ENCODE data around the gene TTLL7. TPM values are rescaled to one million over a fixed set of nuclear protein-coding genes. Genes with fewer than 3 reads are reported as not detected.
A peak's percentile ranks its signal among the peaks of the same experiment; 100 is the strongest.

TTLL7 gene
- total RNA-seq, 2 donors from 2014 or later: 25.7 to 29.0 TPM

DNA sequence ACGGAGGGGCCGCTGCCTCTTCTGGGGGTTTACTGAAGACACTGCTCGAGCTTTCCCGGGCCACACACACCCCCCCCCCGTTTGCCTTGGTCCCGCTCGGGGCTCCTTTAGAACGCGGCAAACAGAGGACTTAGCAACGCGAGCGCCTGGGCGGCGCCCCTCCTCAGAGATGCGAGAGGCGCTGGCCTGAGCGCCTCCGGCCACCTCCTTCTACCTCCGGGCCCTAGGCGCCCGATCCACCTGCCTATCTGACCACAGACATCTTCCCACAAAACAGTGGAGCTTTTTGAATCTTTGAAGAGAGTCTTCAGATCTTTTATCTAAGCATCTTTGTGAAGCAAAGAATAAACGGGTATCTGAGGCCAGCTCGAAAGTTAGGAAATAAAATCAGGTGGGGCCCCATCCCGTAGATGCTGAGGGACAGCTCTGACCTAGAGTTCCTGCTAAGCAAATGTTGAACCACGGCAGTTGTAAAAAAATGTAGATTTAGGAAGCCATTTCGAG, 436 bp upstream of the TTLL7 start:
- intact Hi-C loops (cut with DNase I): no loop called here
- WGBS, 2 donors: 0 to 1% methylated on average over 24 to 26 of the region's 26 CpGs
- DNase-seq (peak; percentile 78 to 87 (median 80)), ATAC-seq (peak; percentile 90)
- Histone ChIP-seq H3K27ac (peak overlapping the region; percentile 82 to 90 (median 84)), H3K4me3 (peak overlapping the region; percentile 78 to 96), H3K36me3 (replicated peaks in 1 of 2; ENCODE audit: insufficient read depth in 1 of 2, low read depth in 2 of 2) (no peaks in the 10 kb centered on the region), H3K27me3 (no peaks in the 10 kb centered on the region), H3K9me3 (no peaks in the 10 kb centered on the region), H3K4me1 (peaks cover 15% of the 10 kb centered on the region)
- TF ChIP-seq, protein P1, sequence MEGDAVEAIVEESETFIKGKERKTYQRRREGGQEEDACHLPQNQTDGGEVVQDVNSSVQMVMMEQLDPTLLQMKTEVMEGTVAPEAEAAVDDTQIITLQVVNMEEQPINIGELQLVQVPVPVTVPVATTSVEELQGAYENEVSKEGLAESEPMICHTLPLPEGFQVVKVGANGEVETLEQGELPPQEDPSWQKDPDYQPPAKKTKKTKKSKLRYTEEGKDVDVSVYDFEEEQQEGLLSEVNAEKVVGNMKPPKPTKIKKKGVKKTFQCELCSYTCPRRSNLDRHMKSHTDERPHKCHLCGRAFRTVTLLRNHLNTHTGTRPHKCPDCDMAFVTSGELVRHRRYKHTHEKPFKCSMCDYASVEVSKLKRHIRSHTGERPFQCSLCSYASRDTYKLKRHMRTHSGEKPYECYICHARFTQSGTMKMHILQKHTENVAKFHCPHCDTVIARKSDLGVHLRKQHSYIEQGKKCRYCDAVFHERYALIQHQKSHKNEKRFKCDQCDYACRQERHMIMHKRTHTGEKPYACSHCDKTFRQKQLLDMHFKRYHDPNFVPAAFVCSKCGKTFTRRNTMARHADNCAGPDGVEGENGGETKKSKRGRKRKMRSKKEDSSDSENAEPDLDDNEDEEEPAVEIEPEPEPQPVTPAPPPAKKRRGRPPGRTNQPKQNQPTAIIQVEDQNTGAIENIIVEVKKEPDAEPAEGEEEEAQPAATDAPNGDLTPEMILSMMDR (IDR thresholded peaks at IDR 0.05): no peak
- TF ChIP-seq POLR2A (IDR thresholded peaks at IDR 0.05): peak in 1 of 3 donors; percentile 5

DNA sequence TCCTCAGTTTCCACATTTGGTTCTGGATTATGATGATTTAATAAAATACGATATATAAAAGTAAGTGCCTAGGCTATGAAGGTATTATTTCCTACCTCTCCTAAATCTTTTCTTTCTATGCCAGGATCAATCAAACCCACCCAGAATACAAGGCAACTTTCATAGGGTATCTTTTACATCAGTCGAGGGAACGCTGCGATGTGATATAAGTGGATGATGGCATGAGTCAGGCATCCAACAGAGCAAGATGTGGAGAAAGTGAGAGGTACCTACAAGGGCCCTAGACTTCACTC, 781 bp downstream of the TTLL7 start:
- Histone ChIP-seq H3K4me3 (peak overlapping the region; percentile 78 to 96), H3K9me3 (no peaks in the 10 kb centered on the region), H3K4me1 (peaks cover 24% of the 10 kb centered on the region), H3K27me3 (no peaks in the 10 kb centered on the region), H3K36me3 (replicated peaks in 1 of 2; ENCODE audit: insufficient read depth in 1 of 2, low read depth in 2 of 2) (no peaks in the 10 kb centered on the region), H3K27ac (peak overlapping the region in 1 of 4 donors; percentile 84)
- TF ChIP-seq, protein P1 (IDR thresholded peaks at IDR 0.05): no peak
- TF ChIP-seq POLR2A (IDR thresholded peaks at IDR 0.05): no peak
- DNase-seq (no peak), ATAC-seq (no peak)
- intact Hi-C loops (cut with DNase I): no loop called here
- 19 to 38% methylated on average over 4 of the region's 4 CpGs for WGBS, 2 donors

DNA sequence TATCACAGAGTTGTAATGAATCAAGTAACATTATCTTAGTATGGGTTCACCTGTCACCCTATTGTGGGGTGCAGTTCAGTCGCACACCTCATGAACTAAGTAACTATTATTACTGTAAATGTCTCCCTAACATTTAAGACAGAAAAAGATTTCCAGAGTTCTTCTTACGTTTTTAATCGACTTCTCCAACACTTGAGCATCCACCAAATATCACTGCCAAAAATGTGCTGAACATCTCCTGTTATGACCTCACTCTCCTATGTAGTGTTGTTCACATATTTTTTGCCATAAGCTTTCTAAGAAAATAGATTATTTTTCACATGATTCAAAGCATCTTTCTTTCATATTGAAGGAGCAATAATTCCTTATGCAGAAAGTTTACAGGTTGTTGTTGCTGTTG, 1.3 kb downstream of the TTLL7 start:
- intact Hi-C loops (cut with DNase I): no loop called here
- WGBS, 2 donors: 70 to 71% methylated on average over 3 of the region's 3 CpGs
- Histone ChIP-seq H3K27ac (no peak overlapping the region), H3K36me3 (replicated peaks in 1 of 2; ENCODE audit: insufficient read depth in 1 of 2, low read depth in 2 of 2) (no peaks in the 10 kb centered on the region), H3K4me1 (peaks cover 24% of the 10 kb centered on the region), H3K27me3 (no peaks in the 10 kb centered on the region), H3K9me3 (no peaks in the 10 kb centered on the region), H3K4me3 (no peak overlapping the region)
- DNase-seq (no peak), ATAC-seq (no peak)
- TF ChIP-seq POLR2A (IDR thresholded peaks at IDR 0.05): no peak
- TF ChIP-seq, protein P1 (IDR thresholded peaks at IDR 0.05): no peak

DNA sequence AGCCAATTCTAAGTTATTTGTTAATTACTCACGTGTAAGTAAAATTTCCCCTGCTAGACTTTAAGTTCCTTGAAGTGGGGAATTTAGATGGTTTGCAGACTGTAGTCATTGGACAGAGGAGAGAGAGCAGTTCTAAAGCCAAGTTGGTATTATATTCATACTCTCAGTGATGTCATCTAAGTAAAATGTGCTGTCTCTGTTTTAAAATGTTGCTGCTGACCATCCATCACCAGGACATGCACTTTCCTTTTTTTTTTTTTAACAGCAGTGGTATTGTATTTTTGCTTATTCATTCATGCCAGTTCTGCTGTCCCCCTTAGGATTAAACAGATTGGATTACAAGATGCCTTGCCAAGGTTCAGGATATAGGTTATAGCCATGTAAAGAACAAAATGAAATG, 2.3 kb downstream of the TTLL7 start:
- Histone ChIP-seq H3K27ac (peak overlapping the region in 1 of 4 donors; percentile 28), H3K4me3 (no peak overlapping the region), H3K9me3 (no peaks in the 10 kb centered on the region), H3K36me3 (replicated peaks in 1 of 2; ENCODE audit: insufficient read depth in 1 of 2, low read depth in 2 of 2) (no peaks in the 10 kb centered on the region), H3K27me3 (no peaks in the 10 kb centered on the region), H3K4me1 (peaks cover 24% of the 10 kb centered on the region)
- TF ChIP-seq, protein P1 (IDR thresholded peaks at IDR 0.05): no peak
- TF ChIP-seq POLR2A (IDR thresholded peaks at IDR 0.05): no peak
- DNase-seq (no peak), ATAC-seq (no peak)
- intact Hi-C loops (cut with DNase I): no loop called here
- 15 to 39% methylated on average over 1 of the region's 1 CpG for WGBS, 2 donors

DNA sequence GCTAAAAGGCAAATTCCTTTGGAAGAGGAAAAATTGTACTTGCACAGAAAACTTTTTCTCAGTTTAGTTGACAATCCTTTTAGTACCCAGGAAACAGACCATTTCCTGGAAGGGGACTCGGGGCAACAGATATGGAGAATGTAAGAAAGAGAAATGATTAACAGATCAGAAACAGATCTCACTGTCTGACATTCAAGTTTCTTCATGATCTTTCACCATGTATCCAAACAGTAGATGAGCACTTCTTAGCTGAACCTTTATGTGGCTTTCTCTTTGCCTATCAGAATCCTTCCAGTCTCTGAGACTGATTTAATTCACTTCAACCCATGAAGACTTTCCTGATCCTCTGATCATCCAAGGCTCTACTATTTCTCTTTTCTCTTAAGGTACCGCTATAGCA, 2.7 kb downstream of the TTLL7 start:
- WGBS, 2 donors: 56 to 65% methylated on average over 2 of the region's 2 CpGs
- ATAC-seq (no peak), DNase-seq (no peak)
- H3K4me1 ChIP-seq: peaks cover 24% of the 10 kb centered on the region
- no peaks in the 10 kb centered on the region for H3K27me3 ChIP-seq
- no peaks in the 10 kb centered on the region for H3K9me3 ChIP-seq
- H3K4me3 ChIP-seq: no peak overlapping the region
- TF ChIP-seq POLR2A (IDR thresholded peaks at IDR 0.05): no peak
- TF ChIP-seq, protein P1 (IDR thresholded peaks at IDR 0.05): no peak
- peak overlapping the region in 1 of 4 donors; percentile 28 for H3K27ac ChIP-seq
- intact Hi-C loops (cut with DNase I): no loop called here
- no peaks in the 10 kb centered on the region for H3K36me3 ChIP-seq (replicated peaks in 1 of 2; ENCODE audit: insufficient read depth in 1 of 2, low read depth in 2 of 2)
